Right renal pelvis (tissue), 4 donors: ENCODE data around the gene PCIF1. TPM values are rescaled to one million over a fixed set of nuclear protein-coding genes. Genes with fewer than 3 reads are reported as not detected.
"Not testable (repeated sequence)": the region's sequence is repeated elsewhere in the genome, so short reads cannot be mapped to it uniquely, and the experiment has no call there.

Experiments
- DNase-seq, 4 donors: peaks; one replicate each; pipeline ENCODE4 v3.0.0-alpha.2; 2013; ENCODE audit warnings: low read depth in 4 of 4, low spot score in 3 of 4, missing footprints in 1 of 4
- polyA plus RNA-seq, 4 donors: library from polyadenylated mRNA; unstranded; fragments of 120-200 nt; gene quantifications; one replicate each; pipeline ENCODE4 v1.2.1, GENCODE V29; 2013; ENCODE audit not compliant: insufficient read length in 4 of 4

PCIF1 gene
- polyA plus RNA-seq, 4 donors, result 48.2 to 56.2 (median 49.0) TPM

- DNase-seq, result not testable (repeated sequence)
These were observed 54.3 kb downstream of the PCIF1 start for GRCh38 chr20:45988830-45989229.

- no peak for DNase-seq
These were observed 57.1 kb downstream of the PCIF1 start for GRCh38 chr20:45991616-45992015.

GRCh38 chr20:45993197-45993951 lies 58.9 kb downstream of the PCIF1 start:
- no peak for DNase-seq

GRCh38 chr20:45994761-45995493 lies 60.4 kb downstream of the PCIF1 start:
- no peak for DNase-seq

GRCh38 chr20:45995495-45996097 lies 61.1 kb downstream of the PCIF1 start:
- not testable (repeated sequence) for DNase-seq

- no peak for DNase-seq
These were observed 62.7 kb downstream of the PCIF1 start for GRCh38 chr20:45997187-45997586.

Other genes starting within 250 kb of the PCIF1 start
- gene WFDC13, start 232.6 kb upstream of the PCIF1 start, polyA plus RNA-seq, result not detected
- gene WFDC10B, start 229.7 kb upstream of the PCIF1 start, polyA plus RNA-seq, result not detected
- gene SPINT4, start 212.3 kb upstream of the PCIF1 start, polyA plus RNA-seq, result not detected
- 1 to 10 TPM; 1.1 to 2.1 (median 1.7) TPM for gene WFDC3, start 142.8 kb upstream of the PCIF1 start, polyA plus RNA-seq
- 10 to 100 TPM; 36.4 to 41.9 (median 38.8) TPM for gene DNTTIP1, start 142.7 kb upstream of the PCIF1 start, polyA plus RNA-seq
- 10 to 100 TPM; 59.9 to 72.1 (median 65.9) TPM for gene UBE2C, start 122.0 kb upstream of the PCIF1 start, polyA plus RNA-seq
- 1 to 10 TPM in 1 of 4 donors, under 1 TPM in 3; 0.22 to 1.1 (median 0.72) TPM for gene TNNC2, start 107.4 kb upstream of the PCIF1 start, polyA plus RNA-seq
- 10 to 100 TPM; 12.6 to 17.1 (median 14.3) TPM for gene SNX21, start 100.9 kb upstream of the PCIF1 start, polyA plus RNA-seq
- gene ACOT8, start 77.3 kb upstream of the PCIF1 start, polyA plus RNA-seq, result 10 to 100 TPM; 23.2 to 28.9 (median 24.5) TPM
- gene ZSWIM3, start 77.1 kb upstream of the PCIF1 start, polyA plus RNA-seq, result 1 to 10 TPM; 5.1 to 5.3 (median 5.2) TPM
- gene ZSWIM1, start 53.5 kb upstream of the PCIF1 start, polyA plus RNA-seq, result 10 to 100 TPM; 13.3 to 15.7 (median 15.3) TPM
- gene SPATA25, start 47.1 kb upstream of the PCIF1 start, polyA plus RNA-seq, result 1 to 10 TPM; 2.8 to 3.8 (median 3.3) TPM
- gene NEURL2, start 43.5 kb upstream of the PCIF1 start, polyA plus RNA-seq, result 1 to 10 TPM; 4.3 to 8.2 (median 5.0) TPM
- gene CTSA, start 43.3 kb upstream of the PCIF1 start, polyA plus RNA-seq, result 100 to 1,000 TPM; 118 to 137 (median 134) TPM
- gene PLTP, start 22.5 kb upstream of the PCIF1 start, polyA plus RNA-seq, result 100 to 1,000 TPM; 143 to 178 (median 150) TPM
- 10 to 100 TPM; 12.2 to 14.7 (median 12.9) TPM for gene ZNF335, start 37.5 kb downstream of the PCIF1 start, polyA plus RNA-seq
- under 1 TPM; 0.46 to 0.79 (median 0.52) TPM for gene MMP9, start 74.2 kb downstream of the PCIF1 start, polyA plus RNA-seq
- 1 to 10 TPM; 1.9 to 2.6 (median 2.2) TPM for gene SLC12A5, start 94.5 kb downstream of the PCIF1 start, polyA plus RNA-seq
- gene NCOA5, start 155.3 kb downstream of the PCIF1 start, polyA plus RNA-seq, result 10 to 100 TPM; 56.9 to 63.8 (median 60.0) TPM
- gene CD40, start 183.6 kb downstream of the PCIF1 start, polyA plus RNA-seq, result 1 to 10 TPM; 4.5 to 6.9 (median 5.9) TPM